GOT3 (cell line): Measurements from ENCODE around the gene RNF43.
A peak's percentile ranks its signal among the peaks of the same experiment; 100 is the strongest.

Experiments
- DNase-seq: peaks from one replicate; lab custom pipeline; 2025; ENCODE audit warnings: mixed read lengths; lab: John Stamatoyannopoulos, UW

Gene RNF43

GRCh38 chr17:58417300-58418092 is at the start of gene RNF43:
RNF43 (minus strand) TSS chr17:58417534; CDS start chr17:58415577, 1,957 bp downstream.
- peak; percentile 4 for DNase-seq

DNA sequence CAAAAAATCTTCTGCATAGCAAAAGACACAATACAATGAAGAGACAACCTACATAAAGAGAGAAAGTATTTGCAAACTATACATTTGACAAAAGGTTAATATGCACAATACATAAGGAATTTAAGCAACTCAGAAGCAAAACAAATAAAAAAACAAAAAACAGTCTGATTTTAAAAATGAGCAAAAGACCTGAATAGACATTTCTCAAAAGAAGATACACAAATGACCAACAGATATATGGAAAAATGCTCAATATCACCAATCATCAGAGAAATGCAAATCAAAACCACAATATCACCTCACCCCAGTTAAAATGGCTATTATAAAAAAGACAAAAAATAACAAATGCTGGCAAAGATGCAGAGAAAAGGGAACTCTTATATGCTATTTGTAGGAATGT is 38.2 kb upstream of the RNF43 start:
- DNase-seq, result no peak

GRCh38 chr17:58452738-58453137 is 35.4 kb upstream of the RNF43 start:
- no peak for DNase-seq

DNA sequence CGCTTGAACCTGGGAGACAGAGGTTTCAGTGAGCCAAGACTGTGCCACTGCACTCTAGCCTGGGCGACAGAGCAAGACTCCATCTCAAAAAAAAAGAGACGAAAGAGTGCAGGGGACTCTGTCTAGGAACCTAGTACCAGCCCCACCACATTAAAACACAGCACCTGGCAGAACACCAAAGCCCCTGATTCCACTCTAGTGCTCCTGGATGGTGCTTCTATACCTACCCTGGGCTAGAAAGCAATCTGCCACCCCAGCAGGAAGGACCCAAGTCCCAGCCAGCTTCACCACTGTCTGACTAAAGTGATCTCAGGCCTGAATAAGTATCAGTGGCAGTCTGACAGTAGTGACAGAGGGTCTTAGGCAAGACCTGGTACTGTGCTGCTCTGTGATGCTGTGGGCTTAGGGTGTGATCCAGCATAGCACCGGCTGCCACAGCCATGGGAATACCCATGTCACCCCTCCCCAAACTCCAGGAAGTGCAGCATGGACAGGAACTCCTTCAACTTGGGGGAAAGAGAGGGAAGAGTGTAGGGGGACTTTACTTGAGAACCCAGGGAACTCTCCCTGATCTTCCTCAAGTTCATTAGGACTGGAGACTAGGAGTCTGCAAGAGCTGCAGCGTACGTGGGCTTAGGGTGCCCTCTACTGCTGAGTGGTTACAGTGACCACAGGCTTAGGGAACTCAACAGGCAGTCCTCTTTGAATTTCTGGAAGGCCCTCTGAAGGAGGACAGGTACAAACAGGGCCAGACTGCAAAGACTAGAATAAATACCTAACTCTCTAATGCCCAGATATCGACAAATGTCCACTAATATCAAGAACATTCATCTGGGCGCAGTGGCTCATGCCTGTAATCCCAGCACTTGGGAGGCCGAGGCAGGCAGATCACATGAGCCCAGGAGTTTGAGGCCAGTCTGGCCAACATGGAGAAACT is 30.0 kb upstream of the RNF43 start:
- peak; percentile 1 for DNase-seq

DNA sequence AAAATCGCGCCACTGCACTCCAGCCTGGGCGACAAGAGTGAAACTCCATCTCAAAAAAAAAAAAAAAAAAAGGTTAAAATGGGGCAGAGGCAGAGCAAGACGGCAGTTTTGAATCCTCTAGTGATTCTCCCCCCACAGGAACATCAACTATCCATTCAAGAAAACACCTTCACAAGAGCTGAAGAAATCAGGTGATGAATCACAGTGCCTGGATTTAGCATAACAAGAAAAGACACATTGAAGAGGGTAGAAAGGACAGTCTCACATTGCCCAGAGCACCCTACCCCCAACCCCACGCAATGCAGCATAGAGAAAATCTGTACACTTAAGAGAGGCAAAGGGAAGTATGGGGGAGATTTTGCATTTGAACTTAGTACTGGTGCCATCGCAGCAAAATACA is 28.8 kb upstream of the RNF43 start:
- no peak for DNase-seq

GRCh38 chr17:58436805-58437239 is 19.5 kb upstream of the RNF43 start:
- DNase-seq, result no peak

- no peak for DNase-seq
These were observed 18.9 kb upstream of the RNF43 start for GRCh38 chr17:58436245-58436644.

GRCh38 chr17:58432806-58433573 is 15.7 kb upstream of the RNF43 start:
- no peak for DNase-seq

GRCh38 chr17:58427807-58428206 is 10.5 kb upstream of the RNF43 start:
- DNase-seq, result no peak

- no peak for DNase-seq
These were observed 4.4 kb upstream of the RNF43 start for GRCh38 chr17:58421711-58422110.

- no peak for DNase-seq
These were observed 3.5 kb upstream of the RNF43 start for GRCh38 chr17:58420827-58421226.

- DNase-seq, result no peak
These were observed 416 bp downstream of the RNF43 start for GRCh38 chr17:58416937-58417299.

GRCh38 chr17:58416396-58416795 is 938 bp downstream of the RNF43 start:
- no peak for DNase-seq

DNA sequence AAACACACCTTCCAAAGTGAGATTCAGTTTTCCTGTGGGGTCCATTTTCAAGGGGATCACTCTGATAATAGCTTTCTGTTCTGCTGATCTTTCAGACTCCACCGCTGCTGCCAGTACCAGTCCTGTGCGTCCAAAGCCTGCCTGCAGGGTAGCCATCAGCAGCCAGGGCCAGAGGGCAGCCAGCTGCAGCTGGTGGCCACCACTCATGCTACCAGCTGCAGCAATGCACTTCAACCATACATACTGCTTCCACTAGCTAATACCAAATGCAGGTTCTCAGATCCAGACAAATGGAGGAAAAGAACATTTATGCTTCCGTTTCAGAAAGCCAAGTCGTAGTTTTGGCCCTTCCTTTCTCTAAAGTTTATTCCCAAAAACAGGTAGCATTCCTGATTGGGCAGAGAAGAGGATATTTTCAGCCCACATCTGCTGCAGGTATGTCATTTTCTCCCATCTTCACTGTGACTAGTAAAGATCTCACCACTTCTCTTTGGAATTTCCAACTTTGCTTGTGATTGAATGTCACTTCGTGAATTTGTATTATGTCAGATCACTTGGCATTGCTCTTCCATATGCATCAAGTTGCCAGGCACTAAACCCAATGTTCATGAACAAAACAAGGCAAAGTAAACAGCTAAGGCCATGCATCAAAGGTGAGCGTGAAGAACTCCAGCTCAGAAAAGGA is 1.8 kb downstream of the RNF43 start:
- no peak for DNase-seq

- no peak for DNase-seq
These were observed 2.7 kb downstream of the RNF43 start for GRCh38 chr17:58414596-58414997.

GRCh38 chr17:58413684-58414083 is 3.6 kb downstream of the RNF43 start:
- no peak for DNase-seq

DNA sequence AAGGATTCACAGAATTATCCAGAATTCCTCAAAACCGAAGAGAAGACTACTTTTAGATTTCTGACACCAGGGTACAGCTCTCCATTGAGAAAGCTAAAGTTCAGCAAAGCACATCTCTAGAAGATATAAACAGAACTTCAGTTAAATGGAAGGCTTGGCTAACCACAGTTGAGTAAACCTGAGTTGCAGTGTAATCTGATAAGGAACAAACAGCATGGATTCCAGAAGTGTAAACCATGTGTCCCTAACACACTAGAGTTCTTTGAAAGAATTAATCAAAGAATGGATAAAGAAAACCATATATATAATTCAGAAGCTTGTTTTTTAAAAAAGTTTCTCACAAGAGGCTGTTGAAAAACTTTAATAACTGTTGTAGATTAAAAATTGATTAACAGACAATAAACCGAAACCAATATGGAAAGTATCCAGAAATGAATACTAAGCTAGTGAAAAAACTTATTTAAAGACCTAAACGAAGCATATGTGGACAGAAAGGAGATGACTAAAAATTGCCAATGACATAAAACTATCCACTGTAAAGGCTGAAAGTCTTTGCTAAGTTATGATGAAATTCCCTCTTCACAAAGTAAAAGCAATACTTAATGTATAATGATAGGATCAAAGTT is 4.3 kb downstream of the RNF43 start:
- no peak for DNase-seq

DNA sequence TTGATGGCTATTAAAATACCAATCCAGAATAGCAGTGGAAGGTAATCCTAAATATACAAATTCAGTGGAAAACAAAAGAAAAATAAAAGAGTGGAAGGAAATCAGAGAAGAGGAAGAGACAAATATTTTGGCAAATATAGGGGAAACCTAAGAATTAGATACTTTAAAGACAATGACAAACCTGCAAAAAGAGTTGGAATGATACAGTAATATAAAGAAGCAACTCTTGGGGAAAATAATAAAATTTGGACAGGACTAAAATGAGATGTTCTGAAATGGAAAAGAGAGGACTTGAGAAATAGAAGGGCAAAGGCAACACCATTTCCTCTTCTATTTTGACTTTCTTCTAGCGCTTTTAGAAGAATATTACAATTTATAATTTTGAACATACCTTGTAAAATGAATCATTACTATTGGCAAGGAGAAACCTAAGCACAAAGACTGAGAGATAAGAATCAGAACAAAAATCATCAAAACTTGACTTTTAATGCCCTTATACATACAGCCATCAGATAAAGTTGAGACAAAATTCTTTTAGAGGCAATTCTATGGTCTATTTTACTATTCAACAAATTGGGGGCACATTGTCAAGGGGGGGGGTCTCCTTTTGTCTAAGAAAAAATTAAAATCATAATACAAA is 5.2 kb downstream of the RNF43 start:
- DNase-seq, result no peak

- no peak for DNase-seq
These were observed 5.9 kb downstream of the RNF43 start for GRCh38 chr17:58411408-58411894.

GRCh38 chr17:58410714-58411407 is 6.5 kb downstream of the RNF43 start:
- DNase-seq, result no peak
